Left lung (tissue), 10 donors: Measurements from ENCODE around the gene ME3. TPM values are rescaled to one million over a fixed set of nuclear protein-coding genes. Genes with fewer than 3 reads are reported as not detected.
"Not testable (repeated sequence)": the region's sequence is repeated elsewhere in the genome, so short reads cannot be mapped to it uniquely, and the experiment has no call there.

Experiments used
- ATAC-seq: fragments of 200-7000 bp; cut with Tn5 transposase; one replicate; pipeline ENCODE4 v1.9.1; 2020; ENCODE audit warnings: moderate library complexity
- DNase-seq, 4 donors: peaks; one replicate each; pipeline ENCODE4 v3.0.0-alpha.2; 2013 to 2020
- H3K27ac ChIP-seq, 2 donors: fragments of 200-600 bp; sonication (generic) in 1 of 2; one replicate each; pipeline versions ENCODE4 v1.5.0 to v1.8.0; 2020 to 2021
- H3K27me3 ChIP-seq, 2 donors: fragments of 200-600 bp; sonication (generic) in 1 of 2; one replicate each; pipeline versions ENCODE4 v1.5.0 to v1.8.0; 2020 to 2021
- H3K36me3 ChIP-seq, 2 donors: fragments of 200-600 bp; sonication (generic) in 1 of 2; one replicate each; pipeline versions ENCODE4 v1.5.0 to v1.8.0; 2020 to 2021
- H3K4me1 ChIP-seq, 2 donors: fragments of 200-600 bp; one replicate each; pipeline ENCODE4 v1.8.0; 2021
- H3K4me3 ChIP-seq, 2 donors: fragments of 200-600 bp; sonication (generic) in 1 of 2; one replicate each; pipeline versions ENCODE4 v1.5.0 to v1.8.0; 2020 to 2021; ENCODE audit warnings: mild to moderate bottlenecking in 1 of 2
- H3K9me3 ChIP-seq, 2 donors: fragments of 200-600 bp; sonication (generic) in 1 of 2; one replicate each; pipeline versions ENCODE4 v1.5.0 to v1.8.0; 2020 to 2021
- intact Hi-C, 2 donors: fragments of 100-400 bp; cut with DNase I; formaldehyde crosslinking; loops; one replicate each; pipeline versions ENCODE4 v1.11.2 to v1.14.2; 2022
- polyA plus RNA-seq, 6 donors: library from polyadenylated mRNA; unstranded; fragments of 120-200 nt; gene quantifications; one replicate each; pipeline ENCODE4 v1.2.1, GENCODE V29; 2013; ENCODE audit not compliant: insufficient read length in 6 of 6
- total RNA-seq, 2 donors: library from RNA; stranded (reverse); fragmentation: NEBNext Ultra II Directional; extraction: Animal tissue kit (Norgen Biotek cat#: 25700); gene quantifications; one replicate each; pipeline ENCODE4 v1.2.1, GENCODE V29; 2021
- TF ChIP-seq, protein P1 (sequence below), 2 donors: fragments of 200-600 bp; sonication (generic) in 1 of 2; IDR thresholded peaks; one replicate each; pipeline versions ENCODE4 v1.5.0 to v1.8.0; 2021; ENCODE audit warnings: antibody characterized with exemption in 2 of 2
- donor health status: DM: no; HTN: yes; CAD: no.
- donor health status: DM: no; HTN: no; CAD: no.

ME3 gene
- total and polyA plus RNA-seq, 8 donors: 21.6 to 44.6 (median 30.5) TPM

DNA sequence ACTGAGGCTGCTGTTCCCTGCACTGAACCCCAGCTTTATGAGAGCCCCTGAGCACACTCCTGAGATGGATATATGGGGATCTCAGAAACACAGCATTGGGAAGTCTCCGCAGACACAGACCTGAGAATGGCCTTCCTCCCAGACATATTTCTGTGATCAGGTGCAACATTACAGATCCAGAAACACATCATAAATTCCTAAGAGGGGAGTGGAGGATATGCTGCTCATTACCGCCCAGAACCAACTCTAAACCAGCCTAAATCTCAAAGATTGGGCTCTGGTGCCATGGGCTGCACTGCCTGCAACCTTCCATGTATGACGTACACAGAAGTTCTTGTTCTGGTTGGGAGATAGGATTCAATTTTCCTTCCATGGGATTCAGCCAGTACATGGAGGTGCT is 102.0 kb downstream of the ME3 start:
- DNase-seq: no peak
- Histone ChIP-seq H3K27ac (no peak overlapping the region), H3K4me3 (no peak overlapping the region), H3K27me3 (no peaks in the 10 kb centered on the region), H3K36me3 (no peaks in the 10 kb centered on the region), H3K9me3 (no peaks in the 10 kb centered on the region), H3K4me1 (peaks cover 0 to 4% of the 10 kb centered on the region in 2 donors)
- no peak for ATAC-seq
- intact Hi-C loops: no loop called here
- TF ChIP-seq, protein P1, sequence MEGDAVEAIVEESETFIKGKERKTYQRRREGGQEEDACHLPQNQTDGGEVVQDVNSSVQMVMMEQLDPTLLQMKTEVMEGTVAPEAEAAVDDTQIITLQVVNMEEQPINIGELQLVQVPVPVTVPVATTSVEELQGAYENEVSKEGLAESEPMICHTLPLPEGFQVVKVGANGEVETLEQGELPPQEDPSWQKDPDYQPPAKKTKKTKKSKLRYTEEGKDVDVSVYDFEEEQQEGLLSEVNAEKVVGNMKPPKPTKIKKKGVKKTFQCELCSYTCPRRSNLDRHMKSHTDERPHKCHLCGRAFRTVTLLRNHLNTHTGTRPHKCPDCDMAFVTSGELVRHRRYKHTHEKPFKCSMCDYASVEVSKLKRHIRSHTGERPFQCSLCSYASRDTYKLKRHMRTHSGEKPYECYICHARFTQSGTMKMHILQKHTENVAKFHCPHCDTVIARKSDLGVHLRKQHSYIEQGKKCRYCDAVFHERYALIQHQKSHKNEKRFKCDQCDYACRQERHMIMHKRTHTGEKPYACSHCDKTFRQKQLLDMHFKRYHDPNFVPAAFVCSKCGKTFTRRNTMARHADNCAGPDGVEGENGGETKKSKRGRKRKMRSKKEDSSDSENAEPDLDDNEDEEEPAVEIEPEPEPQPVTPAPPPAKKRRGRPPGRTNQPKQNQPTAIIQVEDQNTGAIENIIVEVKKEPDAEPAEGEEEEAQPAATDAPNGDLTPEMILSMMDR (IDR thresholded peaks at IDR 0.05): no peak

DNA sequence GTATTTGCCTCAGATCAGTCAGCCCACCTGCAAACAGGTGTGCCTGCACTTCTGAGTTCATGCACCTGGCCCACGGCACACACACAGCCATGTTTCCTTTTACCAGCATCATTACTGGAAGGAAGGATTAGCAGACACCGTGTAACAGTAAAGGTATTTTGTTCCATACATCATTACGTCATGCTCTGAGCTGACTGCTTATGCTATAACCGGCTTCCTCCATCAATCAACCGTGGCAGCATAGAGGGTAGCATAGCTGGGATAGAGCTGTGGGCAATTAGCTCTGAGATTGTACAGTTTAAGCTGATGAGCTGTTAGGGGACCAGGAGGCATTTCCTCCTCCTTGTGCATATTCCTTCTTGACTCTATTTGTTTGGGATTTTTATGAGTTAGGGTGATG is 102.4 kb downstream of the ME3 start:
- H3K4me3 ChIP-seq: no peak overlapping the region
- no peaks in the 10 kb centered on the region for H3K27me3 ChIP-seq
- no peak overlapping the region for H3K27ac ChIP-seq
- TF ChIP-seq, protein P1 (IDR thresholded peaks at IDR 0.05): no peak
- DNase-seq (no peak), ATAC-seq (no peak)
- intact Hi-C loops: no loop called here
- H3K9me3 ChIP-seq: no peaks in the 10 kb centered on the region
- no peaks in the 10 kb centered on the region for H3K36me3 ChIP-seq
- H3K4me1 ChIP-seq: peaks cover 0 to 4% of the 10 kb centered on the region in 2 donors

DNA sequence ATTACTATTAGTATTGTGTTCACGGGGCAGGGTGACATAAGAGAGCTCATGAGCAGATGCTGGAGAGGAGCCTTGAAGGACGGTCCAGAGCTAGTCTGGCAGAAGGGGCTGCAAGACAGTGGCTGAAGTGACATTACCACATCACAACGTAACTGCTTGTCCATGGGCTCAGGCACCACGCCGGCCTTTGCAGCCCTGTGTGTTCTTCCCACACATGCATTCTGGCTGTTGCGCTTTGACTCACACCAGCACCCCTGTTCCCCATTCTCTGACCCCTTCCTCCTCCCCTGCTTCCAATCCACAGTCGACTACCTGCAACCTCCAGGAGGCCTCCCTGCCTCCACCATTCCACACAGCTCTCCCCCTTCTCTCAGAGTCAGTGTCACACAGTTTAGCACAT is 103.3 kb downstream of the ME3 start:
- H3K4me1 ChIP-seq: peaks cover 0 to 4% of the 10 kb centered on the region in 2 donors
- no peaks in the 10 kb centered on the region for H3K9me3 ChIP-seq
- H3K27me3 ChIP-seq: no peaks in the 10 kb centered on the region
- no peaks in the 10 kb centered on the region for H3K36me3 ChIP-seq
- no peak for ATAC-seq
- intact Hi-C loops: no loop called here
- DNase-seq: peak in 1 of 4 donors; percentile 55
- TF ChIP-seq, protein P1 (IDR thresholded peaks at IDR 0.05): no peak
- no peak overlapping the region for H3K4me3 ChIP-seq
- no peak overlapping the region for H3K27ac ChIP-seq

DNA sequence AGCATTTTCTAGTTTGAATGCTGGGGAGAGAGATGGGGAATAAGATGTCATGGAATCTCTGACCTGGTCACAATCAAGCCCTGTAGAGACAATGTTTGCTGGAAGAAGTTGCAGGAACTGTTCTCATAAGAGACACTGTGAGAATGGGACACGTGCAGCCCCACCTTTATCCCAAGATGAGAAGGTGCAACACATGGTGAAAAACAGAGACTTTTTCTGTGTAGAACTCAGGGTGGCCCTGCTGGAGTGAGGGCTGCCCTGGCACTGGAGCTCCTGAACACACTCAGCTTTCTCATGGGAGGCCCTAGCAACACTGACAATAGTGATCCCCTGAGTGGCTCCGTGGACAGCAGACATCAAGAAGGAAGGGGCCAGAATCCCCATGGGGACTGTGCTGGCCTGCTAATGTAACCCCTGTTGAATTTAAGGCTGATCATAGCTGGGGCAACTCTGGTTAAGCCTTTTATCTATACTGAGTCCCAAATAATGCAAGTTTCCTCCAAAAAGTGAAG is 106.6 kb downstream of the ME3 start:
- no peak for ATAC-seq

DNA sequence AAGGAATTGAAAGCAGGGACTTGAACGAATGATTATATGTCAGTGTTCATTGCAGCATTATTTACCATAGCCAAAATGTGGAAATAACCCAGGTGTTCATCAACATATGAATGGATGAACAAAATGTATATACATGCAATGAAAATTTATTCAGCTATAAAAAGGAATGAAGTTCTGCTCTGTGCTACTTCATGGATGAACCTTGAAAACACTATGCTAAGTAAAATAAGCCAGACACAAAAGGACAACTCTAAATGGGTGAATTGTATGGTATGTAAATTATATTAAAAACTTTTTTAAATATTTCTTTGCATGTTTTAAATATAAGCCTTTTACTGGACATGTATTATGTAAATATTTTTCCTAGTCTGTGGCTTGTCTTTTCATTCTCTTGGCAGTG is 107.0 kb downstream of the ME3 start:
- Histone ChIP-seq H3K27ac (no peak overlapping the region), H3K36me3 (no peaks in the 10 kb centered on the region), H3K27me3 (no peaks in the 10 kb centered on the region), H3K4me1 (peaks cover 0 to 4% of the 10 kb centered on the region in 2 donors), H3K9me3 (no peaks in the 10 kb centered on the region), H3K4me3 (no peak overlapping the region)
- no peak for DNase-seq
- TF ChIP-seq, protein P1 (IDR thresholded peaks at IDR 0.05): no peak
- no peak for ATAC-seq
- intact Hi-C loops: no loop called here

More for the DNA sequence above, 106.6 kb downstream of the ME3 start:
- no peak overlapping the region for H3K27ac ChIP-seq
- no peaks in the 10 kb centered on the region for H3K36me3 ChIP-seq
- peaks cover 0 to 4% of the 10 kb centered on the region in 2 donors for H3K4me1 ChIP-seq
- intact Hi-C loops: no loop called here
- TF ChIP-seq, protein P1 (IDR thresholded peaks at IDR 0.05): no peak
- H3K27me3 ChIP-seq: no peaks in the 10 kb centered on the region
- no peak overlapping the region for H3K4me3 ChIP-seq
- no peaks in the 10 kb centered on the region for H3K9me3 ChIP-seq
- DNase-seq: no peak

DNA sequence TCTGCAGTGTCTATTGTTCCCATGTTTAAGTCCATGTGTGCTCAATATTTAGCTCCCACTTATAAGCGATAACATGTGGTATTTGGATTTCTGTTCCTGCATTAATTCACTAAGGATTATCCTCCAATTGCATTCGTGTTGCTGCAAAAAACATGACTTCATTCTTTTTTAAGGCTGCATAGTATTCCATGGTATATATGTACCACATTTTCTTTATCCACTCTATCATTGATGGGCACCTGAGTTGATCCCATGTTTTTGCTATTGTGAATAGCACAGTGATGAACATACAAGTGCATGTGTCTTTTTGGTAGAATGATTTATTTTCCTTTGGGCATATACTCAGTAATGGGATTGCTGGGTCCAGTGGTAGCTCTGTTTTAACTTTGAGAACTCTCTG is 109.6 kb downstream of the ME3 start:
- H3K27ac ChIP-seq, H3K27me3 ChIP-seq, H3K36me3 ChIP-seq, intact Hi-C loops, DNase-seq, ATAC-seq, H3K4me3 ChIP-seq, H3K9me3 ChIP-seq: not testable (repeated sequence)
- H3K4me1 ChIP-seq: peaks cover 10 to 15% of the 10 kb centered on the region in 2 donors
